Testis (tissue), 2 donors: ENCODE data around the gene R3HCC1L.

Experiments
- POLR2A ChIP-seq: fragments of 450-650 bp; IDR thresholded peaks from one replicate; pipeline ENCODE4 v1.6.1; 2017; ENCODE audit warnings: antibody characterized with exemption, mild to moderate bottlenecking, moderate library complexity
- TF ChIP-seq, protein P1 (sequence below), 3 experiments: fragments of 450-650 bp in 2 of 3; fragments of 200-600 bp in 1 of 3; sonication (generic) in 1 of 3; IDR thresholded peaks; one replicate each; pipeline ENCODE4 v1.5.1; 2016 to 2019; ENCODE audit warnings: antibody characterized with exemption in 3 of 3, mild to moderate bottlenecking in 2 of 3, moderate library complexity in 1 of 3

DNA sequence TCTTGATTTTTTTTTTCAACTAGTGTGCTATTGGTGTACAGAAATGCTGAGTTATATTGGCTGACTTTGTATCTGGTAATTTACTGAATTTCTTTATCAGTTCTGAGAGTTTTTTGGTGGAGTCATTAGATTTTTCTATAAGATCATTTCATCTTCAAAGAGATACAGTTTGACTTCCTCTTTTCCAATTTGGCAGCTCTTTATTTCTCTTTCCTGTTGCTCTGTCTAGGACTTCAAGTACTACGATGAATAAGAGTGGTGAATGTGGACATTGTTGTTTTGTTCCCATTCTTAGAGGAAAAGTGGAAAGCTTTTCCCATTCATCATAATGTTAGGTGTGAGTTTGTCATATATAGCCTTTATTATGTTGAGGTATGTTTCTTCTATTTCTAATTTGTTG lies 83.3 kb downstream of the R3HCC1L start:
- TF ChIP-seq POLR2A = no peak
- TF ChIP-seq, protein P1, sequence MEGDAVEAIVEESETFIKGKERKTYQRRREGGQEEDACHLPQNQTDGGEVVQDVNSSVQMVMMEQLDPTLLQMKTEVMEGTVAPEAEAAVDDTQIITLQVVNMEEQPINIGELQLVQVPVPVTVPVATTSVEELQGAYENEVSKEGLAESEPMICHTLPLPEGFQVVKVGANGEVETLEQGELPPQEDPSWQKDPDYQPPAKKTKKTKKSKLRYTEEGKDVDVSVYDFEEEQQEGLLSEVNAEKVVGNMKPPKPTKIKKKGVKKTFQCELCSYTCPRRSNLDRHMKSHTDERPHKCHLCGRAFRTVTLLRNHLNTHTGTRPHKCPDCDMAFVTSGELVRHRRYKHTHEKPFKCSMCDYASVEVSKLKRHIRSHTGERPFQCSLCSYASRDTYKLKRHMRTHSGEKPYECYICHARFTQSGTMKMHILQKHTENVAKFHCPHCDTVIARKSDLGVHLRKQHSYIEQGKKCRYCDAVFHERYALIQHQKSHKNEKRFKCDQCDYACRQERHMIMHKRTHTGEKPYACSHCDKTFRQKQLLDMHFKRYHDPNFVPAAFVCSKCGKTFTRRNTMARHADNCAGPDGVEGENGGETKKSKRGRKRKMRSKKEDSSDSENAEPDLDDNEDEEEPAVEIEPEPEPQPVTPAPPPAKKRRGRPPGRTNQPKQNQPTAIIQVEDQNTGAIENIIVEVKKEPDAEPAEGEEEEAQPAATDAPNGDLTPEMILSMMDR (IDR thresholded peaks at IDR 0.05) = no peak
